Nephron progenitor cell (in vitro differentiated cells): ENCODE measurements around the gene MXD3.

ENCODE experiments used
- DNase-seq: peaks from one replicate; pipeline ENCODE4 v3.0.0; 2021
- H3K27ac Mint-ChIP-seq: 2 replicates; pipeline ENCODE4 v1.8.0; 2021; ENCODE audit warnings: mild to moderate bottlenecking, moderate library complexity, mixed read lengths
- H3K27me3 Mint-ChIP-seq: 2 replicates; pipeline ENCODE4 v1.8.0; 2021; ENCODE audit warnings: mild to moderate bottlenecking, low read depth, mixed read lengths; ENCODE audit not compliant: poor library complexity
- H3K36me3 Mint-ChIP-seq: 2 replicates; pipeline ENCODE4 v1.8.0; 2021; ENCODE audit warnings: low read depth, mixed read lengths
- H3K4me1 Mint-ChIP-seq: 2 replicates; pipeline ENCODE4 v1.8.0; 2021; ENCODE audit warnings: mixed read lengths
- H3K4me3 Mint-ChIP-seq: 2 replicates; pipeline ENCODE4 v1.8.0; 2021; ENCODE audit warnings: mild to moderate bottlenecking, moderate library complexity, mixed read lengths
- H3K9me3 Mint-ChIP-seq: 2 replicates; pipeline ENCODE4 v1.8.0; 2021; ENCODE audit warnings: mild to moderate bottlenecking, moderate library complexity, mixed read lengths
- TF ChIP-seq, protein P1 (sequence below): fragments of 200-600 bp; sonication (generic); IDR thresholded peaks from 2 replicates; pipeline ENCODE4 v1.5.0; 2021; ENCODE audit warnings: antibody characterized with exemption

MXD3 gene

GRCh38 chr5:177300951-177301350 is 10.7 kb downstream of the MXD3 start:
- peaks cover 76% of the 10 kb centered on the region for H3K4me1 Mint-ChIP-seq
- no peaks in the 10 kb centered on the region for H3K27me3 Mint-ChIP-seq
- H3K4me3 Mint-ChIP-seq, result no peak overlapping the region
- peaks cover 28% of the 10 kb centered on the region for H3K36me3 Mint-ChIP-seq
- no peak for DNase-seq
- no peaks in the 10 kb centered on the region for H3K9me3 Mint-ChIP-seq
- TF ChIP-seq, protein P1, sequence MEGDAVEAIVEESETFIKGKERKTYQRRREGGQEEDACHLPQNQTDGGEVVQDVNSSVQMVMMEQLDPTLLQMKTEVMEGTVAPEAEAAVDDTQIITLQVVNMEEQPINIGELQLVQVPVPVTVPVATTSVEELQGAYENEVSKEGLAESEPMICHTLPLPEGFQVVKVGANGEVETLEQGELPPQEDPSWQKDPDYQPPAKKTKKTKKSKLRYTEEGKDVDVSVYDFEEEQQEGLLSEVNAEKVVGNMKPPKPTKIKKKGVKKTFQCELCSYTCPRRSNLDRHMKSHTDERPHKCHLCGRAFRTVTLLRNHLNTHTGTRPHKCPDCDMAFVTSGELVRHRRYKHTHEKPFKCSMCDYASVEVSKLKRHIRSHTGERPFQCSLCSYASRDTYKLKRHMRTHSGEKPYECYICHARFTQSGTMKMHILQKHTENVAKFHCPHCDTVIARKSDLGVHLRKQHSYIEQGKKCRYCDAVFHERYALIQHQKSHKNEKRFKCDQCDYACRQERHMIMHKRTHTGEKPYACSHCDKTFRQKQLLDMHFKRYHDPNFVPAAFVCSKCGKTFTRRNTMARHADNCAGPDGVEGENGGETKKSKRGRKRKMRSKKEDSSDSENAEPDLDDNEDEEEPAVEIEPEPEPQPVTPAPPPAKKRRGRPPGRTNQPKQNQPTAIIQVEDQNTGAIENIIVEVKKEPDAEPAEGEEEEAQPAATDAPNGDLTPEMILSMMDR, result no peak
- peak overlapping the region; percentile 66 for H3K27ac Mint-ChIP-seq

- peak overlapping the region; percentile 98 for H3K27ac Mint-ChIP-seq
- H3K4me1 Mint-ChIP-seq, result peaks cover 71% of the 10 kb centered on the region
- peak overlapping the region; percentile 62 for H3K4me3 Mint-ChIP-seq
- TF ChIP-seq, protein P1, result no peak
- H3K9me3 Mint-ChIP-seq, result no peaks in the 10 kb centered on the region
- peak; percentile 38 for DNase-seq
- H3K27me3 Mint-ChIP-seq, result no peaks in the 10 kb centered on the region
- H3K36me3 Mint-ChIP-seq, result peaks cover 28% of the 10 kb centered on the region
Observed at GRCh38 chr5:177300236-177300880, 11.3 kb downstream of the MXD3 start.

DNA sequence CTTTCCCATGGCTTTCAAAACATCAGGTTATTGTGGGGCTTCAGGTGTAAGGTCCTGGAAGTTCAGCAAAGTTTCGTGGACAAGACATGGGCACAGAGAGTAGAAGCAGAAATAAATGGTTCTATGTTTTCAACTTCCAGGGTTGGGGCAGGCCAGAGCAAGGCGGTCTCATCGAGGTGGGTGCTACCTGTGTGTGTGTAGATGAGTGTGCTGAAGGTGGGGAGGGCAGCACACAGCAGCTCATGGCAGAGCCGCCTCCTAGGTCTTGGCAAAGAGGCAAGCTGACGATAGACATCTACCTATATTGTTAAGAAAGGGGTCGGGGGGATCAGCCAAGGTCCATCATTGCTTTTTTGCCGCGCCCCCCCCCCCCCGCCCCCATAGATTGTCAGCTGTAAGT is 12.0 kb downstream of the MXD3 start:
- TF ChIP-seq, protein P1, result no peak
- Mint-ChIP-seq H3K4me3 (no peak overlapping the region), H3K4me1 (peaks cover 64% of the 10 kb centered on the region), H3K27ac (peak overlapping the region; percentile 95), H3K27me3 (no peaks in the 10 kb centered on the region), H3K36me3 (peaks cover 25% of the 10 kb centered on the region), H3K9me3 (no peaks in the 10 kb centered on the region)
- DNase-seq, result no peak

- no peak overlapping the region for H3K4me3 Mint-ChIP-seq
- H3K36me3 Mint-ChIP-seq, result peaks cover 37% of the 10 kb centered on the region
- H3K27me3 Mint-ChIP-seq, result no peaks in the 10 kb centered on the region
- no peaks in the 10 kb centered on the region for H3K9me3 Mint-ChIP-seq
- H3K4me1 Mint-ChIP-seq, result peaks cover 55% of the 10 kb centered on the region
- H3K27ac Mint-ChIP-seq, result no peak overlapping the region
- TF ChIP-seq, protein P1, result no peak
- no peak for DNase-seq
Observed at GRCh38 chr5:177297922-177298321, 13.8 kb downstream of the MXD3 start.

DNA sequence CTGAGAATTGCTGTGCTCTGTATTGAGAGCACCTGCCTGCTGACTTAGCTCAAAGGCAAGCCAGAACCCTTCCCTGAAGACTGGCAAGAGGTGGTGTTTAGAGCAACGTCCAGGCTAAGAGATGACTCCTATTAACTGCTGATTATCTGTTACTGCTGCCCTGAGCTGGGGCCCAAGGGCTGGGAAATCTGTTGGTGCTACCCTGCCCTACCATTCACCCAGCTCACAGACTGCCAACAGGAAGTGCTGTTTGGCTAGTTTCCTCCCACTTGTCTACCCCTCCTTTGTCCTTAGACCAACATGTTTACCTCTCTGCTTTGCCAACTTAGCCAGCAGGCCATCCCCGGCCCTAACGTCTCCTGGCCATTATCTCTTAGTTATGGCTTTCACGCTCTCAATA is 15.1 kb downstream of the MXD3 start:
- peak overlapping the region; percentile 94 for H3K27ac Mint-ChIP-seq
- DNase-seq, result no peak
- no peaks in the 10 kb centered on the region for H3K27me3 Mint-ChIP-seq
- no peaks in the 10 kb centered on the region for H3K9me3 Mint-ChIP-seq
- H3K36me3 Mint-ChIP-seq, result peaks cover 51% of the 10 kb centered on the region
- H3K4me1 Mint-ChIP-seq, result peaks cover 47% of the 10 kb centered on the region
- TF ChIP-seq, protein P1, result no peak
- no peak overlapping the region for H3K4me3 Mint-ChIP-seq

DNA sequence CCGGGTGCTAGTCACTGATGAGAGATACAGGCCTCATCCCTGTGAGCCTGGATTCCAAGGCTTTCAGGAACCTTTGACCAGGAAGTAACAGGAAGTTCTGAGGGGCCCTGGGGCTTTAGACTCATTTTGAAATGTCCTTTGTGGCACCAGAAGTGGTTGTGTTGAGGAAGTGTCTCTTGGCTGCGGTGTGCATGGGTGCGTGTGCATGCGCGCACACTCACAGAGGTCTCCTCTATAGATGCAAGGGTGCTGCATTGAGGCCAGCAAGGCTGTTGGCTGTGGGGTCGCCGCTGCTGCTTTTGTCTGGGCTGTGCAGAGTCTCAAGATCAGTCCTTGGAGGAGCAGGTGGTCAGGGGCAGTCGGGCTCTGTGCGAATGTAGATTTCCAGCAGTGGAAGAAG is 15.8 kb downstream of the MXD3 start:
- Mint-ChIP-seq H3K4me3 (no peak overlapping the region), H3K9me3 (no peaks in the 10 kb centered on the region), H3K27me3 (no peaks in the 10 kb centered on the region), H3K4me1 (peaks cover 44% of the 10 kb centered on the region), H3K36me3 (peaks cover 54% of the 10 kb centered on the region), H3K27ac (peak overlapping the region; percentile 39)
- TF ChIP-seq, protein P1, result no peak
- DNase-seq, result no peak
